ENCODE measurements around the gene COL4A3.

DNA sequence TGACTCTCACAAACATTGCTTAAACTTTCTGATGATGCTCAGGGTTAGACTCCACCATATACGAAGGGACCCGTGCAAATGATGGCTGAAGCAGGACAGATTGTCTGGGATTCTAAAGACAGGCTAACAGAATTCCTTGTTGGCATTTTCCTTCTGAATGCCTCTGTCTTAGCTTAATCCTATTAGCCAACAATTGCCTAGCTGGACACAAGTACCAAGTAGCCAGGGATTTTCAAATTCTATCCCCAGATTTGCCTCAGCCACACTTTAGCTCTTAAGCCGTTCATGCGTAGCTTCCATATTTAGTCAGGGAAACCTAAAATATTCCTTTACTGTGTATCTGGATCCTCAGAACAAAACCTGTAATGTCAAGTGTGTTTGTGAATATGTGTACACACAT lies 40.0 kb downstream of the COL4A3 start:
- TF ChIP-seq, protein P1, sequence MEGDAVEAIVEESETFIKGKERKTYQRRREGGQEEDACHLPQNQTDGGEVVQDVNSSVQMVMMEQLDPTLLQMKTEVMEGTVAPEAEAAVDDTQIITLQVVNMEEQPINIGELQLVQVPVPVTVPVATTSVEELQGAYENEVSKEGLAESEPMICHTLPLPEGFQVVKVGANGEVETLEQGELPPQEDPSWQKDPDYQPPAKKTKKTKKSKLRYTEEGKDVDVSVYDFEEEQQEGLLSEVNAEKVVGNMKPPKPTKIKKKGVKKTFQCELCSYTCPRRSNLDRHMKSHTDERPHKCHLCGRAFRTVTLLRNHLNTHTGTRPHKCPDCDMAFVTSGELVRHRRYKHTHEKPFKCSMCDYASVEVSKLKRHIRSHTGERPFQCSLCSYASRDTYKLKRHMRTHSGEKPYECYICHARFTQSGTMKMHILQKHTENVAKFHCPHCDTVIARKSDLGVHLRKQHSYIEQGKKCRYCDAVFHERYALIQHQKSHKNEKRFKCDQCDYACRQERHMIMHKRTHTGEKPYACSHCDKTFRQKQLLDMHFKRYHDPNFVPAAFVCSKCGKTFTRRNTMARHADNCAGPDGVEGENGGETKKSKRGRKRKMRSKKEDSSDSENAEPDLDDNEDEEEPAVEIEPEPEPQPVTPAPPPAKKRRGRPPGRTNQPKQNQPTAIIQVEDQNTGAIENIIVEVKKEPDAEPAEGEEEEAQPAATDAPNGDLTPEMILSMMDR (IDR thresholded peaks at IDR 0.05): no peak
- no peak for TF ChIP-seq POLR2AphosphoS5 (IDR thresholded peaks at IDR 0.05; ENCODE audit: insufficient read depth in 1 of 2, low read depth in 1 of 2)
